Thyroid gland (tissue), 4 donors: Measurements from ENCODE around the gene ACVR1. TPM values are rescaled to one million over a fixed set of nuclear protein-coding genes. Genes with fewer than 3 reads are reported as not detected.
A peak's percentile ranks its signal among the peaks of the same experiment; 100 is the strongest.

Experiments used
- DNase-seq, 2 donors: peaks; one replicate each; pipeline ENCODE4 v3.0.0-alpha.2; 2019
- H3K27ac ChIP-seq, 3 donors: fragments of 200-600 bp; sonication (generic); 1 replicate in 2 of 3; 2 replicates in 1 of 3; pipeline ENCODE4 v1.5.1; 2016 to 2019; ENCODE audit warnings: mild to moderate bottlenecking in 1 of 3, moderate library complexity in 1 of 3
- H3K27me3 ChIP-seq: fragments of 200-600 bp; sonication (generic); one replicate; pipeline ENCODE4 v1.5.1; 2019
- H3K36me3 ChIP-seq, 2 donors: fragments of 200-600 bp; sonication (generic); one replicate each; pipeline ENCODE4 v1.5.1; 2016 to 2019
- H3K4me1 ChIP-seq, 2 donors: fragments of 200-600 bp; sonication (generic); one replicate each; pipeline ENCODE4 v1.5.1; 2017 to 2019
- H3K4me3 ChIP-seq, 3 donors: fragments of 200-600 bp; sonication (generic); replicated peaks in 1 of 3; 1 replicate in 2 of 3; 2 replicates in 1 of 3; pipeline ENCODE4 v1.5.1; 2016; ENCODE audit warnings: mild to moderate bottlenecking in 1 of 3
- H3K9me3 ChIP-seq: fragments of 200-600 bp; sonication (generic); one replicate; pipeline ENCODE4 v1.5.1; 2017
- CTCF ChIP-seq, 6 experiments: fragments of 200-600 bp in 3 of 6; fragments of 450-650 bp in 3 of 6; sonication (generic) in 3 of 6; IDR thresholded peaks; one replicate each; pipeline ENCODE4 v1.5.1; 2016 to 2019; ENCODE audit warnings: antibody characterized with exemption in 6 of 6, mild to moderate bottlenecking in 2 of 6, inconsistent platforms in 1 of 6, moderate library complexity in 1 of 6
- POLR2A ChIP-seq, 2 donors: fragments of 450-650 bp; IDR thresholded peaks; one replicate each; pipeline ENCODE4 v1.6.1; 2017; ENCODE audit warnings: antibody characterized with exemption in 2 of 2, mild to moderate bottlenecking in 2 of 2, moderate library complexity in 1 of 2
- WGBS, 2 donors: methylation state at CpG; one replicate each; pipeline ENCODE4 v1.1.5; 2017; 5-methylcytosine and 5-hydroxymethylcytosine counted together
- intact Hi-C: fragments of 100-400 bp; cut with DNase I; formaldehyde crosslinking; loops from one replicate; pipeline ENCODE4 v1.15.1; 2023
- total RNA-seq, 4 donors: library from RNA; depleted of rRNA; stranded (reverse); fragments of >200 nt; gene quantifications; one replicate each; pipeline ENCODE4 v1.2.3, GENCODE V29; 2016

The ACVR1 gene
- total RNA-seq, 4 donors from 2014 or later: 42.7 to 55.8 (median 46.3) TPM

- Histone ChIP-seq H3K36me3 (peaks cover 12 to 21% of the 10 kb centered on the region in 2 donors), H3K4me1 (peaks cover 3 to 9% of the 10 kb centered on the region in 2 donors), H3K4me3 (no peak overlapping the region), H3K9me3 (no peaks in the 10 kb centered on the region), H3K27me3 (no peaks in the 10 kb centered on the region), H3K27ac (peak overlapping the region in 1 of 3 donors; percentile 26)
- 34 to 50% methylated on average over 2 of the region's 2 CpGs for WGBS, 2 donors
- intact Hi-C loops: no loop called here
- DNase-seq: no peak
- TF ChIP-seq POLR2A (IDR thresholded peaks at IDR 0.05): no peak
- no peak for TF ChIP-seq CTCF (IDR thresholded peaks at IDR 0.05)
Observed at GRCh38 chr2:157733263-157733662, 142.9 kb downstream of the ACVR1 start.

GRCh38 chr2:157732596-157732995 lies 143.5 kb downstream of the ACVR1 start:
- intact Hi-C loops: no loop called here
- Histone ChIP-seq H3K36me3 (peaks cover 11 to 16% of the 10 kb centered on the region in 2 donors), H3K9me3 (no peaks in the 10 kb centered on the region), H3K27ac (peak overlapping the region in 1 of 3 donors; percentile 26), H3K4me3 (no peak overlapping the region), H3K4me1 (peaks cover 3 to 9% of the 10 kb centered on the region in 2 donors), H3K27me3 (no peaks in the 10 kb centered on the region)
- no peak for DNase-seq
- TF ChIP-seq CTCF (IDR thresholded peaks at IDR 0.05): no peak
- TF ChIP-seq POLR2A (IDR thresholded peaks at IDR 0.05): no peak
- 95 to 97% methylated on average over 3 of the region's 3 CpGs for WGBS, 2 donors

GRCh38 chr2:157727693-157728092 lies 148.4 kb downstream of the ACVR1 start:
- Histone ChIP-seq H3K27me3 (no peaks in the 10 kb centered on the region), H3K4me3 (no peak overlapping the region), H3K4me1 (peaks cover 13 to 25% of the 10 kb centered on the region in 2 donors), H3K9me3 (no peaks in the 10 kb centered on the region), H3K27ac (no peak overlapping the region), H3K36me3 (no peaks in the 10 kb centered on the region)
- no peak for TF ChIP-seq CTCF (IDR thresholded peaks at IDR 0.05)
- no peak for TF ChIP-seq POLR2A (IDR thresholded peaks at IDR 0.05)
- 100% methylated on average over 1 of the region's 1 CpG for WGBS, 2 donors
- intact Hi-C loops: no loop called here
- no peak for DNase-seq

- intact Hi-C loops: no loop called here
- TF ChIP-seq POLR2A (IDR thresholded peaks at IDR 0.05) (no peak), CTCF (IDR thresholded peaks at IDR 0.05) (no peak)
- Histone ChIP-seq H3K27ac (no peak overlapping the region), H3K9me3 (no peaks in the 10 kb centered on the region), H3K36me3 (no peaks in the 10 kb centered on the region), H3K4me1 (peaks cover 13 to 21% of the 10 kb centered on the region in 2 donors), H3K27me3 (no peaks in the 10 kb centered on the region), H3K4me3 (no peak overlapping the region)
- WGBS, 2 donors: 25 to 42% methylated on average over 1 of the region's 1 CpG
- no peak for DNase-seq
Observed at GRCh38 chr2:157726946-157727345, 149.2 kb downstream of the ACVR1 start.

GRCh38 chr2:157725846-157726245 lies 150.3 kb downstream of the ACVR1 start:
- H3K27me3 ChIP-seq: no peaks in the 10 kb centered on the region
- H3K4me3 ChIP-seq: no peak overlapping the region
- no peaks in the 10 kb centered on the region for H3K36me3 ChIP-seq
- WGBS, 2 donors: 86 to 88% methylated on average over 1 of the region's 1 CpG
- intact Hi-C loops: no loop called here
- no peak overlapping the region for H3K27ac ChIP-seq
- TF ChIP-seq CTCF (IDR thresholded peaks at IDR 0.05) (no peak), POLR2A (IDR thresholded peaks at IDR 0.05) (no peak)
- DNase-seq: no peak
- H3K4me1 ChIP-seq: peaks cover 13 to 21% of the 10 kb centered on the region in 2 donors
- no peaks in the 10 kb centered on the region for H3K9me3 ChIP-seq
